ENCODE data around the gene TC2N.
"Not testable (repeated sequence)": the region's sequence is repeated elsewhere in the genome, so short reads cannot be mapped to it uniquely, and the experiment has no call there.

Gene TC2N

DNA sequence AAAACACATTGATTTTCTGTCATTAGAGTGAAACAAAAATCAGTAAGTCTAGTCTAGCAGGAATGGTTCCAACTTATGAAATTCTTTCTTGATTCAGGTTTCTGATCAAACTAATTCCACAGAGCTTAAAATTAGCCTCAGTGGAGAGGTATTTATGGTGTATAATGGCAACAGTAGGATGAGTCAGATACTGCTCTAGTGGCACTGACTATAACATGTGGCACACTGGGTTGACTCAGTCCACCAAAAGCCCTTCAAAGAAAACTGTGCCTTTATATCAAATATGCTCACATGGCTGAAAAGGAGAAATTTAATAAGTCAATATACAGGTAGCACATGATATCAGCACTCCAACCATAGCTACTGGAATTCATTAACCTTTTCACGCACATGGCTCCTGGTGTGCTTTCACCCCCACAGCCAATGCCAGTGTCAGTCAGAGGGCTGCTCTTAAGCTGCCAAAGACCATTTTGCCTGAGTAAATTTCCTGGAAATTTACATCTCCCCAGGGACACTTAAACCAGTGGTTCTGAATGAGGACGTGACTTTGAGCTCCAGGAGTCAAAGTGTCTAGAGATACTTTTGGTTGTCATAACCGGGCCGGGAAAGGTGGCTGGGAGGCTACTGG lies 113.7 kb downstream of the TC2N start:
- Mint-ChIP-seq H3K27ac (ENCODE audit: low read depth) (no peak overlapping the region), H3K4me3 (no peak overlapping the region), H3K4me1 (no peaks in the 10 kb centered on the region), H3K27me3 (no peaks in the 10 kb centered on the region), H3K9me3 (no peaks in the 10 kb centered on the region), H3K36me3 (ENCODE audit: insufficient read depth) (peaks cover 1% of the 10 kb centered on the region)
- DNase-seq (ENCODE audit: low spot score in 2 of 2) (no peak), ATAC-seq (replicated peaks; ENCODE audit: extremely low read depth, poor library complexity, severe bottlenecking) (no peak)

- peaks cover 1% of the 10 kb centered on the region for H3K36me3 Mint-ChIP-seq (ENCODE audit: insufficient read depth)
- no peak overlapping the region for H3K27ac Mint-ChIP-seq (ENCODE audit: low read depth)
- no peaks in the 10 kb centered on the region for H3K9me3 Mint-ChIP-seq
- ATAC-seq (replicated peaks; ENCODE audit: extremely low read depth, poor library complexity, severe bottlenecking) (no peak), DNase-seq (ENCODE audit: low spot score in 2 of 2) (no peak)
- no peak overlapping the region for H3K4me3 Mint-ChIP-seq
- no peaks in the 10 kb centered on the region for H3K27me3 Mint-ChIP-seq
- no peaks in the 10 kb centered on the region for H3K4me1 Mint-ChIP-seq
Observed at GRCh38 chr14:91752961-91753360, 114.4 kb downstream of the TC2N start.

DNA sequence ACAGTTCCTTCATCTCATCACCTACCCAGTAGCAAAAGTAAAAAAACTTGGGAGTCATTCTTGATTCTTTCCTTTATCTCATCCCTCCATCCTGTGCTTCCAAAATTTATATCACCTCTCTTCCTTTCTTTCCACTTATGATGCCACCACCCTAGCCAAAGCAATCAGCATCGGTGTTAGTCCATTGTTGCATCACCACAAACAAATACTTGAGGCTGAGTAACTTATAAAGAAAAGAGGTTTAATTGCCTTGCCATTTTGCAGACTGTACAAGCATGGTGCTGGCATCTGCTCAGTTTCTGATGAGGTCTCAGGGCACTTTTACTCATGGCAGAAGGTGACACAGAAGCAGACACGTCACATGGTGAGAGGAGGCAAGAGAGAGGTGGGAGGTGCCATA lies 115.6 kb downstream of the TC2N start:
- H3K27me3 Mint-ChIP-seq = no peaks in the 10 kb centered on the region
- no peak overlapping the region for H3K27ac Mint-ChIP-seq (ENCODE audit: low read depth)
- peaks cover 3% of the 10 kb centered on the region for H3K36me3 Mint-ChIP-seq (ENCODE audit: insufficient read depth)
- H3K4me1 Mint-ChIP-seq = no peaks in the 10 kb centered on the region
- no peak overlapping the region for H3K4me3 Mint-ChIP-seq
- DNase-seq (ENCODE audit: low spot score in 2 of 2) (no peak), ATAC-seq (replicated peaks; ENCODE audit: extremely low read depth, poor library complexity, severe bottlenecking) (no peak)
- H3K9me3 Mint-ChIP-seq = no peaks in the 10 kb centered on the region

DNA sequence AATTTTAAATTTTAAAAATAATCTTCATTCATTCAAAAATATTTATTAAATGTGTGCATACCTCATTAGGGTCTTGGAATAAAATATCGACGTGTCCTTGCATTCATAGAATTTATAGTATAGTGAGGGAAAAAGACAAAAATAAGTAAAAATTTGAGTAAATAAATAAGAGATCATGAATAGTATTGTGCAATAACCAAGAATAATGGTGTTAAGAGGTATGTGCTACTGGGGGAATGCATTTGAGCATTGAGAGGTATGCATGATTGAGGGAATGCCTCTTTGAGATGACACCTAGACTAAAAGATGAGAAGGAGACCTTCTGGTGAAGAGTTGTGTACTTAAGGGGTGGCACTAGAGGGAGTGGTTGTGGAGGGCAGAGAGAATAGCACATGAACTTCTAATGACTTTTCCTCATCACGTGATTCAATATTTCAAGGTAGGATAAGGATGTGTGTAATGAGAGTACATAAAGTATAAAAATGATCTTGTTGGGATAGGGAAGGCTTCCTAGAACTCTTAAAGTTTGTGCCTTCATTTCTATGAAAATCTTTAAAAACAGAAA lies 116.6 kb downstream of the TC2N start:
- DNase-seq (ENCODE audit: low spot score in 2 of 2) (no peak), ATAC-seq (replicated peaks; ENCODE audit: extremely low read depth, poor library complexity, severe bottlenecking) (no peak)
- peaks cover 3% of the 10 kb centered on the region for H3K36me3 Mint-ChIP-seq (ENCODE audit: insufficient read depth)
- no peak overlapping the region for H3K4me3 Mint-ChIP-seq
- H3K4me1 Mint-ChIP-seq = no peaks in the 10 kb centered on the region
- H3K27me3 Mint-ChIP-seq = no peaks in the 10 kb centered on the region
- H3K27ac Mint-ChIP-seq (ENCODE audit: low read depth) = no peak overlapping the region
- no peaks in the 10 kb centered on the region for H3K9me3 Mint-ChIP-seq

GRCh38 chr14:91749868-91750267 lies 117.5 kb downstream of the TC2N start:
- DNase-seq (ENCODE audit: low spot score in 2 of 2) (no peak), ATAC-seq (replicated peaks; ENCODE audit: extremely low read depth, poor library complexity, severe bottlenecking) (no peak)
- H3K27ac Mint-ChIP-seq (ENCODE audit: low read depth) = no peak overlapping the region
- no peaks in the 10 kb centered on the region for H3K9me3 Mint-ChIP-seq
- no peaks in the 10 kb centered on the region for H3K4me1 Mint-ChIP-seq
- peaks cover 6% of the 10 kb centered on the region for H3K36me3 Mint-ChIP-seq (ENCODE audit: insufficient read depth)
- no peaks in the 10 kb centered on the region for H3K27me3 Mint-ChIP-seq
- H3K4me3 Mint-ChIP-seq = no peak overlapping the region

DNA sequence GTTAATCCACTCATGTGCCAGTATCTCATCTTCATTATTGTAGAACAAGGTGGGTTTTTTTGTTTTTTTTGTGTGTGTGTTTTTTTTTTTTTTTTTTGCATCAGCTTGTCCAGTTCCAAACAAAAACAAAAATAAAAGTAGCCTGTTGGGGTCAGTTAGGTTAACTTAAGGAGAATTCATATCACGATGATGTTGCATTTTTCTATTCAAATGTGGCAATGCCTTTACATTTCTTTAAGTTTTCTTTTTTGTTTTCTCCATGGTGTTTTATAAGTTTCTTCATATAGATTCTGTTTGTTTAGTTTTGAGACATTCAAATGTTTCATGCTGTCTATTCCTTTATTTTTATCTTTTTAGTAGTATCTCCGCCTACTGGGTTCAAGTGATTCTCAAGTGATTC lies 119.3 kb downstream of the TC2N start:
- no peak overlapping the region for H3K4me3 Mint-ChIP-seq
- H3K9me3 Mint-ChIP-seq = no peaks in the 10 kb centered on the region

DNA sequence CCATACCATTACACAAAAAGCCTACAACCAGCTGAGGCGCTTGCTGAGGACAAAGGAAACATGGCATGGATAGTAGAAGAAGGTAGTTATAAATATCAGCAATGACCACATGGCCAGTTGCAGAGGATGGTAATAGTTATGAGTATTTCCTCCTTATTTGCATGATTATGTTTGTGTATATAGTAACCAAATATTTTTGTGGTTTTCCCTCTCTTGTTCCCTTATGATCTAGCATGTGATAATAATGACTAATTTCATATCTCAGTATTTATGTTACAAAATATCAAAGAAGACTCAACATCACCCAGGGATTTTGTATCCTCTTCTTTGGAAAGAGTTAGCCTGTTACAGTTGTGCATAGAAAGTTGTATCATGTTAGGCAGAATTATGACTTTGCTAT lies 122.0 kb downstream of the TC2N start:
- no peaks in the 10 kb centered on the region for H3K27me3 Mint-ChIP-seq
- no peak overlapping the region for H3K4me3 Mint-ChIP-seq
- no peaks in the 10 kb centered on the region for H3K4me1 Mint-ChIP-seq
- ATAC-seq (replicated peaks; ENCODE audit: extremely low read depth, poor library complexity, severe bottlenecking) = no peak
- DNase-seq (ENCODE audit: low spot score in 2 of 2) = no peak
- H3K27ac Mint-ChIP-seq (ENCODE audit: low read depth) = no peak overlapping the region
- H3K36me3 Mint-ChIP-seq (ENCODE audit: insufficient read depth) = peaks cover 5% of the 10 kb centered on the region
- H3K9me3 Mint-ChIP-seq = no peaks in the 10 kb centered on the region

More for the DNA sequence above, 119.3 kb downstream of the TC2N start:
- no peaks in the 10 kb centered on the region for H3K4me1 Mint-ChIP-seq
- ATAC-seq (replicated peaks; ENCODE audit: extremely low read depth, poor library complexity, severe bottlenecking) (no peak), DNase-seq (ENCODE audit: low spot score in 2 of 2) (no peak)
- no peak overlapping the region for H3K27ac Mint-ChIP-seq (ENCODE audit: low read depth)
- peaks cover 5% of the 10 kb centered on the region for H3K36me3 Mint-ChIP-seq (ENCODE audit: insufficient read depth)
- no peaks in the 10 kb centered on the region for H3K27me3 Mint-ChIP-seq

- no peak for ATAC-seq (replicated peaks; ENCODE audit: extremely low read depth, poor library complexity, severe bottlenecking)
- H3K27ac Mint-ChIP-seq (ENCODE audit: low read depth) = no peak overlapping the region
Observed at GRCh38 chr14:91744068-91744480, 123.3 kb downstream of the TC2N start.

GRCh38 chr14:91743305-91743653 lies 124.1 kb downstream of the TC2N start:
- Mint-ChIP-seq H3K27me3 (no peaks in the 10 kb centered on the region), H3K4me1 (no peaks in the 10 kb centered on the region), H3K4me3 (no peak overlapping the region), H3K36me3 (ENCODE audit: insufficient read depth) (peaks cover 5% of the 10 kb centered on the region), H3K9me3 (no peaks in the 10 kb centered on the region), H3K27ac (ENCODE audit: low read depth) (no peak overlapping the region)
- DNase-seq (ENCODE audit: low spot score in 2 of 2) = no peak
- no peak for ATAC-seq (replicated peaks; ENCODE audit: extremely low read depth, poor library complexity, severe bottlenecking)

More at GRCh38 chr14:91744068-91744480, 123.3 kb downstream of the TC2N start:
- Mint-ChIP-seq H3K9me3 (no peaks in the 10 kb centered on the region), H3K4me1 (no peaks in the 10 kb centered on the region), H3K27me3 (no peaks in the 10 kb centered on the region), H3K36me3 (ENCODE audit: insufficient read depth) (peaks cover 5% of the 10 kb centered on the region), H3K4me3 (no peak overlapping the region)
- DNase-seq (ENCODE audit: low spot score in 2 of 2) = no peak

GRCh38 chr14:91742621-91743304 lies 124.6 kb downstream of the TC2N start:
- ATAC-seq (replicated peaks; ENCODE audit: extremely low read depth, poor library complexity, severe bottlenecking) = no peak
- H3K9me3 Mint-ChIP-seq = no peaks in the 10 kb centered on the region
- peaks cover 5% of the 10 kb centered on the region for H3K36me3 Mint-ChIP-seq (ENCODE audit: insufficient read depth)
- H3K27ac Mint-ChIP-seq (ENCODE audit: low read depth) = no peak overlapping the region
- DNase-seq (ENCODE audit: low spot score in 2 of 2) = no peak
- no peaks in the 10 kb centered on the region for H3K4me1 Mint-ChIP-seq
- no peak overlapping the region for H3K4me3 Mint-ChIP-seq
- no peaks in the 10 kb centered on the region for H3K27me3 Mint-ChIP-seq

DNA sequence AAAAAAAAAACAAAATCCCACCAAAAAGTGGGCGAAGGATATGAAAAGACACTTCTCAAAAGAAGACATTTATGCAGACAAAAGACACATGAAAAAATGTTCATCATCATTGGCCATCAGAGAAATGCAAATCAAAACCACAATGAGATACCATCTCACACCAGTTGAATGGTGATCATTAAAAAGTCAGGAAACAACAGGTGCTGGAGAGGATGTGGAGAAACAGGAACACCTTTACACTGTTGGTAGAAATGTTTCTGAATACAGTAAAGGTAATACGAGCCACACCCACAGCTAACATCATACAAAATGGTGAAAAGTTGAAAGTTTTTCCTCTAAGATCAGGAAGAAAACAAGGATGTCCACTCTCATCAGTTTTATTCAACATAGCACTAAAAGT lies 127.5 kb downstream of the TC2N start:
- DNase-seq (ENCODE audit: low spot score in 2 of 2); H3K9me3 Mint-ChIP-seq; H3K27ac Mint-ChIP-seq (ENCODE audit: low read depth); H3K36me3 Mint-ChIP-seq (ENCODE audit: insufficient read depth); H3K4me1 Mint-ChIP-seq; ATAC-seq (replicated peaks; ENCODE audit: extremely low read depth, poor library complexity, severe bottlenecking); H3K4me3 Mint-ChIP-seq: not testable (repeated sequence)
- H3K27me3 Mint-ChIP-seq = peaks cover 18% of the 10 kb centered on the region

GRCh38 chr14:91737619-91738018 lies 129.7 kb downstream of the TC2N start:
- Mint-ChIP-seq H3K9me3 (no peaks in the 10 kb centered on the region), H3K36me3 (ENCODE audit: insufficient read depth) (peaks cover 1% of the 10 kb centered on the region), H3K27me3 (peaks cover 19% of the 10 kb centered on the region)

GRCh38 chr14:91732859-91733477 lies 134.4 kb downstream of the TC2N start:
- DNase-seq (ENCODE audit: low spot score in 2 of 2) = no peak
- Mint-ChIP-seq H3K9me3 (no peaks in the 10 kb centered on the region), H3K4me1 (no peaks in the 10 kb centered on the region), H3K27ac (ENCODE audit: low read depth) (no peak overlapping the region), H3K27me3 (peaks cover 19% of the 10 kb centered on the region), H3K4me3 (no peak overlapping the region), H3K36me3 (ENCODE audit: insufficient read depth) (peaks cover 1% of the 10 kb centered on the region)
- no peak for ATAC-seq (replicated peaks; ENCODE audit: extremely low read depth, poor library complexity, severe bottlenecking)

More at GRCh38 chr14:91737619-91738018, 129.7 kb downstream of the TC2N start:
- Mint-ChIP-seq H3K4me1 (no peaks in the 10 kb centered on the region), H3K27ac (ENCODE audit: low read depth) (no peak overlapping the region), H3K4me3 (no peak overlapping the region)
- DNase-seq (ENCODE audit: low spot score in 2 of 2) = no peak
- no peak for ATAC-seq (replicated peaks; ENCODE audit: extremely low read depth, poor library complexity, severe bottlenecking)

All from central memory CD8-positive, alpha-beta T cell (primary cell).